Spleen (tissue), 11 donors: ENCODE data around the gene PRICKLE1. TPM values are rescaled to one million over a fixed set of nuclear protein-coding genes. Genes with fewer than 3 reads are reported as not detected.

ENCODE experiments used
- DNase-seq: peaks from one replicate; pipeline ENCODE4 v3.0.0-alpha.2; 2020
- H3K27ac ChIP-seq, 8 donors: fragments of 200-600 bp; sonication (generic) in 7 of 8; 1 replicate in 4 of 8; 2 replicates in 4 of 8; pipeline versions ENCODE4 v1.5.0 to v1.8.0; 2016 to 2021; ENCODE audit warnings: inconsistent platforms in 4 of 8, mild to moderate bottlenecking in 4 of 8, moderate library complexity in 1 of 8
- H3K27me3 ChIP-seq, 7 donors: fragments of 200-600 bp; sonication (generic) in 6 of 7; replicated peaks in 1 of 7; 1 replicate in 4 of 7; 2 replicates in 3 of 7; pipeline versions ENCODE4 v1.5.0 to v1.8.0; 2016 to 2021; ENCODE audit warnings: inconsistent platforms in 3 of 7, mild to moderate bottlenecking in 1 of 7
- H3K36me3 ChIP-seq, 6 donors: fragments of 200-600 bp; sonication (generic) in 5 of 6; 1 replicate in 4 of 6; 2 replicates in 2 of 6; pipeline versions ENCODE4 v1.5.0 to v1.8.0; 2016 to 2021; ENCODE audit warnings: inconsistent platforms in 2 of 6
- H3K4me1 ChIP-seq, 6 donors: fragments of 200-600 bp; sonication (generic) in 5 of 6; 1 replicate in 3 of 6; 2 replicates in 3 of 6; pipeline versions ENCODE4 v1.5.0 to v1.8.0; 2016 to 2021; ENCODE audit warnings: inconsistent platforms in 3 of 6
- H3K4me3 ChIP-seq, 8 donors: fragments of 200-600 bp; sonication (generic) in 7 of 8; 1 replicate in 4 of 8; 2 replicates in 4 of 8; pipeline versions ENCODE4 v1.5.0 to v1.8.0; 2016 to 2021; ENCODE audit warnings: inconsistent platforms in 4 of 8, mild to moderate bottlenecking in 4 of 8, moderate library complexity in 2 of 8
- H3K9me3 ChIP-seq, 8 donors: fragments of 200-600 bp; sonication (generic) in 7 of 8; 1 replicate in 4 of 8; 2 replicates in 4 of 8; pipeline versions ENCODE4 v1.5.0 to v1.8.0; 2016 to 2021; ENCODE audit warnings: inconsistent platforms in 4 of 8
- CTCF ChIP-seq, 11 experiments: fragments of 200-600 bp in 7 of 11; fragments of 450-650 bp in 4 of 11; sonication (generic) in 4 of 11; IDR thresholded peaks in 8 of 11; conservative IDR thresholded peaks in 3 of 11; 1 replicate in 7 of 11; 2 replicates in 4 of 11; pipeline versions ENCODE4 v1.4.0 to v1.8.0; 2016 to 2021; ENCODE audit warnings: antibody characterized with exemption in 11 of 11, inconsistent platforms in 4 of 11, mild to moderate bottlenecking in 1 of 11
- POLR2A ChIP-seq, 3 donors: fragments of 450-650 bp; IDR thresholded peaks; one replicate each; pipeline ENCODE4 v1.5.1; 2017; ENCODE audit warnings: antibody characterized with exemption in 3 of 3, mild to moderate bottlenecking in 1 of 3
- POLR2AphosphoS5 ChIP-seq, 3 donors: sonication (generic); formaldehyde crosslinking; IDR thresholded peaks; one replicate each; pipeline ENCODE4 v1.5.1; 2017; ENCODE audit warnings: antibody characterized with exemption in 3 of 3
- WGBS, 5 donors: extraction: QIAGEN DNeasy Blood & Tissue Kit in 3 of 5; methylation state at CpG; one replicate each; pipeline versions ENCODE4 v1.1.5 to v1.1.7; 2013 to 2018; 5-methylcytosine and 5-hydroxymethylcytosine counted together
- intact Hi-C: fragments of 100-400 bp; cut with DNase I; formaldehyde crosslinking; loops from one replicate; pipeline ENCODE4 v1.15.0; 2023; ENCODE audit warnings: low total_unique reads
- polyA plus RNA-seq, 3 donors: library from polyadenylated mRNA; stranded (reverse); fragments of 200-250 nt; gene quantifications; one replicate each; pipeline ENCODE4 v1.2.1, GENCODE V29; 2013
- total RNA-seq, 7 donors: library from RNA; depleted of rRNA in 3 of 7; stranded (reverse); fragments of >200 nt in 3 of 7; fragmentation: NEBNext Ultra II Directional in 4 of 7; extraction: Animal tissue kit (Norgen Biotek cat#: 25700) in 4 of 7; gene quantifications; one replicate each; pipeline versions ENCODE4 v1.1.0 to v1.2.1, GENCODE V29; 2016 to 2021
- donor health status: healthy with polysubstance abuse.
- donor health status: DM: no; HTN: no; CAD: no; lungs with moderate emphysema.
- donor health status: DM: no; HTN: no; CAD: no.
- donor health status: Bipolar disorder and iron deficiency.
- donor health status: healthy.
- donor health status: DM: no; HTN: no; CAD: no.
- donor health status: DM: yes; HTN: yes; CAD: no.

The PRICKLE1 gene
- total and polyA plus RNA-seq, 10 donors, result 5.1 to 73.0 (median 29.3) TPM

GRCh38 chr12:42633594-42633993 is 44.0 kb upstream of the PRICKLE1 start:
- H3K27me3 ChIP-seq, result no peaks in the 10 kb centered on the region
- no peaks in the 10 kb centered on the region for H3K36me3 ChIP-seq
- H3K9me3 ChIP-seq, result no peaks in the 10 kb centered on the region
- no peak overlapping the region for H3K4me3 ChIP-seq
- TF ChIP-seq POLR2A (IDR thresholded peaks at IDR 0.05) (no peak), POLR2AphosphoS5 (IDR thresholded peaks at IDR 0.05) (no peak), CTCF (IDR thresholded peaks at IDR 0.05 in 8 of 11, conservative IDR thresholded peaks at IDR 0.05 in 3 of 11) (no peak)
- 58 to 86% (median 83%) methylated on average over 4 of the region's 4 CpGs for WGBS, 5 donors
- no peaks in the 10 kb centered on the region for H3K4me1 ChIP-seq
- no peak for DNase-seq
- no peak overlapping the region for H3K27ac ChIP-seq
- intact Hi-C loops, result no loop called here

DNA sequence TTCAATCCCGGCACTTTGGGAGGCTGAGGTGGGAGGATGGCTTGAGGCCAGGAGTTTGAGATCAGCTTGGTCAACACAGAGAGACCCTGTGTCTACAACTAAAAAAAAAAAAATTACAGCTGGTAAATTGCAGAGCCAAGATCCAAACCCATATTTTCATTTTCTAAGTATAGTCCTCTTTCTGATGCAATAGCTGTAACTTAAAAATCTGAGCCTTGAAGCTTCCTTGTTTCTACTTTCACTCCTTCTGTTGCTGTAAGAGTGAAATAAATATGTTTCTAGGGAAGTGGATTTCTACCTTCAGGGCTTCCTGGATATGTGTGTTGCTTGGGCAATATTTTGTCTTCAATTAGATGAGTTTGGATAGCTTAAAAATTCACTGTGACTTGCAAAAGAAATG is 42.0 kb upstream of the PRICKLE1 start:
- intact Hi-C loops, result no loop called here
- WGBS, 5 donors, result 81 to 90% (median 90%) methylated on average over 1 of the region's 1 CpG

DNA sequence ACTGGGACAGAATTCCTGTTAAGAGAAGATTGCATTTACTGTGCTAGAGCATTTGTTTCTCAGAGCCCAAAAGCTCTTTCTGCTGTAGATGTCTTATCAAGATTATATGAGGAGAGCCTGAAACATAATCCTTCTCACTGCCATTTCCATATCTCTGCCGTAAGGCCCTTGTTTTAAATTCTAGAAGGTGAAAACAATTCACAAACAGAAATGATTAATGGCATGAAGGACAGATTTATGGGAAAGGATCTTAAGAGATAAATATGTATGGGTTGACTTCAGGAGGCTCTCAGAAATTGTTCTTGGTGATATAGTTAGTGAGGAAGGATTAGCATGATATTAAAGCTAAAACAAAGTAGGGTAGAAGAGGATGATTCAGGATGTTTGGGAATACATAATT is 40.8 kb upstream of the PRICKLE1 start:
- TF ChIP-seq POLR2AphosphoS5 (IDR thresholded peaks at IDR 0.05) (no peak), POLR2A (IDR thresholded peaks at IDR 0.05) (no peak), CTCF (IDR thresholded peaks at IDR 0.05 in 8 of 11, conservative IDR thresholded peaks at IDR 0.05 in 3 of 11) (no peak)
- Histone ChIP-seq H3K4me1 (no peaks in the 10 kb centered on the region), H3K36me3 (no peaks in the 10 kb centered on the region), H3K9me3 (no peaks in the 10 kb centered on the region), H3K27me3 (no peaks in the 10 kb centered on the region), H3K27ac (no peak overlapping the region), H3K4me3 (no peak overlapping the region)
- intact Hi-C loops, result no loop called here
- WGBS, 5 donors, result 83 to 94% (median 91%) methylated on average over 1 of the region's 1 CpG
- no peak for DNase-seq

More for the DNA sequence above, 42.0 kb upstream of the PRICKLE1 start:
- H3K4me3 ChIP-seq, result no peak overlapping the region
- no peaks in the 10 kb centered on the region for H3K4me1 ChIP-seq
- no peak for DNase-seq
- no peak overlapping the region for H3K27ac ChIP-seq
- TF ChIP-seq CTCF (IDR thresholded peaks at IDR 0.05 in 8 of 11, conservative IDR thresholded peaks at IDR 0.05 in 3 of 11), result no peak
- TF ChIP-seq POLR2AphosphoS5 (IDR thresholded peaks at IDR 0.05), result no peak
- TF ChIP-seq POLR2A (IDR thresholded peaks at IDR 0.05), result no peak
- H3K27me3 ChIP-seq, result no peaks in the 10 kb centered on the region
- no peaks in the 10 kb centered on the region for H3K9me3 ChIP-seq
- no peaks in the 10 kb centered on the region for H3K36me3 ChIP-seq

- WGBS, 5 donors, result 56 to 73% (median 66%) methylated on average over 5 to 6 of the region's 6 CpGs
Measured at GRCh38 chr12:42627151-42627550, 37.6 kb upstream of the PRICKLE1 start.

More at GRCh38 chr12:42627151-42627550, 37.6 kb upstream of the PRICKLE1 start:
- no peak for DNase-seq
- TF ChIP-seq POLR2AphosphoS5 (IDR thresholded peaks at IDR 0.05), result no peak
- no peak for TF ChIP-seq CTCF (IDR thresholded peaks at IDR 0.05 in 8 of 11, conservative IDR thresholded peaks at IDR 0.05 in 3 of 11)
- TF ChIP-seq POLR2A (IDR thresholded peaks at IDR 0.05), result no peak
- intact Hi-C loops, result no loop called here
- Histone ChIP-seq H3K4me3 (no peak overlapping the region), H3K27me3 (no peaks in the 10 kb centered on the region), H3K4me1 (no peaks in the 10 kb centered on the region), H3K36me3 (no peaks in the 10 kb centered on the region), H3K9me3 (no peaks in the 10 kb centered on the region), H3K27ac (no peak overlapping the region)
